GM12878 (cell line): Measurements from ENCODE around the gene SHROOM3. TPM values are rescaled to one million over a fixed set of nuclear protein-coding genes. Genes with fewer than 3 reads are reported as not detected.

Source experiments
- ATF3 ChIP-seq: IDR thresholded peaks from 2 replicates; pipeline ENCODE4 v1.6.1; 2011; ENCODE audit warnings: low read depth, mild to moderate bottlenecking, low read length, moderate library complexity, borderline replicate concordance; ENCODE audit errors: extremely low read depth
- BCL11A ChIP-seq: IDR thresholded peaks from 2 replicates; pipeline ENCODE4 v1.6.1; 2011; ENCODE audit warnings: low read depth, low read length
- CREB1 ChIP-seq: IDR thresholded peaks from 2 replicates; pipeline ENCODE4 v1.6.1; 2012; ENCODE audit warnings: low read depth, mild to moderate bottlenecking, inconsistent platforms
- E2F4 ChIP-seq: IDR thresholded peaks from 2 replicates; pipeline ENCODE4 v1.6.1; 2012; ENCODE audit warnings: low read depth, low read length, improper control_type of control experiment
- FOXM1 ChIP-seq: IDR thresholded peaks from 2 replicates; pipeline ENCODE4 v1.6.1; 2012; ENCODE audit warnings: low read depth, mild to moderate bottlenecking, inconsistent platforms, low read length, moderate library complexity
- MAX ChIP-seq: IDR thresholded peaks from 2 replicates; pipeline ENCODE4 v1.6.1; 2012; ENCODE audit warnings: low read depth, low read length, improper control_type of control experiment
- ZBTB40 ChIP-seq: fragments of 450-650 bp; IDR thresholded peaks from 2 replicates; pipeline ENCODE4 v1.6.1; 2016; ENCODE audit warnings: mild to moderate bottlenecking, moderate library complexity, borderline replicate concordance
- polyA plus RNA-seq, 11 experiments: library from polyadenylated mRNA; depleted of rRNA in 4 of 11; unstranded in 6 of 11; stranded (reverse) in 5 of 11; fragments of >200 nt; fragmentation: Nextera tagmentation in 4 of 11; fragmentation: Illumina TruSeq in 1 of 11; extraction: Ambion mirVana in 4 of 11; extraction: Trizol in 1 of 11; gene quantifications; 1 replicate in 1 of 11; 2 replicates in 10 of 11; pipeline versions ENCODE4 v1.2.1 to v1.2.3, GENCODE V29; 2011 to 2016; ENCODE audit warnings: inconsistent platforms in 2 of 11, missing spikeins in 2 of 11, low read depth in 1 of 11
- total RNA-seq, 4 experiments: library from RNA; depleted of rRNA in 3 of 4; stranded (reverse); fragments of >200 nt in 3 of 4; fragmentation: Illumina TruSeq in 1 of 4; extraction: Trizol in 1 of 4; gene quantifications; 2 replicates each; pipeline versions ENCODE4 v1.2.1 to v1.2.3, GENCODE V29; 2013 to 2021

Gene SHROOM3
- total and polyA plus RNA-seq, 10 of the 15 experiments (the other 5 are each of a cell fraction or from before 2014, with no cell fraction given) = under 0.01 to 0.29 (median 0.08) TPM; not detected in 1

- TF ChIP-seq ZBTB40 (no peak), CREB1 (no peak), BCL11A (no peak), E2F4 (no peak), ATF3 (no peak), FOXM1 (no peak), MAX (no peak)
- TF ChIP-seq, all 136 proteins: peak for 0
These were observed 281.0 kb downstream of the SHROOM3 start (continued) for GRCh38 chr4:76716020-76716419.
